ENCODE data around the gene UQCRHL.
"Not testable (repeated sequence)": the region's sequence is repeated elsewhere in the genome, so short reads cannot be mapped to it uniquely, and the experiment has no call there.

UQCRHL gene

GRCh38 chr1:15807549-15807948 is at the start of gene UQCRHL:
Gene UQCRHL (minus strand): TSS chr1:15807649. CDS start chr1:15807649, 0 bp downstream.
- DNase-seq (ENCODE audit: low read depth in 2 of 2, low spot score in 1 of 2): not testable (repeated sequence)

DNA sequence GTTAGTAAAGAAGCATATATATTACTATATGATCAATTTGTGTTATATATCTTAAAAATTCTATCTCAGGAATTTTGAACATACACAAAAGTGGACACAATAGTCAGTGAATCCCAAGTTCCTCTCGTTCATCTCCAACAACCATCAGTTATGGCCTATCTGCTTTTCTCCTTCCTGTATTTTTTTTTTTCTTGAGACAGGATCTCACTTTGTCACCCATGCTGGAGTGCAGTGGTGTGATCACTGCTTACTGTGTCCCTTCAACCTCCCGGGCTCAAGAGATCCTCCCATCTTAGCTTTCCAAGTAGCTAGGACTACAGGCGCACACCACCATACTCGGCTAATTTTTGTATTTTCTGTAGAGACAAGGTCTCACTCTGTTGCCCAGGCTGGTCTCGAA is 49.4 kb upstream of the UQCRHL start:
- DNase-seq (ENCODE audit: low read depth in 2 of 2, low spot score in 1 of 2): no peak

- no peak for DNase-seq (ENCODE audit: low read depth in 2 of 2, low spot score in 1 of 2)
Observed at GRCh38 chr1:15852828-15853302, 45.4 kb upstream of the UQCRHL start.

DNA sequence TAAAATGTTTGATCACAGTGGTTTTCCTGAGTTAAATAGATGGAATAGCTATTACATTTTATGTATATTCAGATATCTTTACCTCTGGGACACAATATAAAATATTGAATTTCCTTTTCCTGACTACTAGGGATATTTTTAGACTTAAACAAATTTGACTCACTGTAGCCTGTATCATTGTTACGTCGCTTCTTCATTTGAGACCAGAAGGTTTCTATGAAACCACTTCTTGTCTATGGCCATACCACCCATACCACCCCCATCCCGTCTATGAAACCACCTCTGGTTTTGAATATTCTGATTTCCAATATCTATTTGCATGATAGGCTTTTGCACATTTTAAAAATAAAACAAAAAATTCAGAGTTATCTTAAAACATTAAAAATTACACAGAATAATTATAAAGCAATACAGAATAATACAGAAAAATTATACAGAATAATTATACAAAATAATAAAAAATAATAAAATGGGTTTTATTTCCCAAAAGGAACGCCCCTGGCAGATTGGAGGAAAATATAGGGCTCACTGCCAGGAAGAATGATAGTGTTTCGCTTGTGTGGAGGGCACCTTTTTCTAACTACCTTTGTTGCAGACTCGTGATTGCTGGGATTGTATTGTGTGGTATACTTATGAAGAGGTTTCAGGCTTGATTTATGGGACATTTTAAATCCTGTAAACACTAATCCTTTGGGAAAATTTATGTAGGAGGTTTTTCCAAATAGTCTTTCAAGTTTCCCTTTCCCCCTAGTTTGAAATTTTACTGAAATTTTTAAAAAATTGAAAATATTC is 44.8 kb upstream of the UQCRHL start:
- DNase-seq (ENCODE audit: low read depth in 2 of 2, low spot score in 1 of 2): no peak

GRCh38 chr1:15851210-15852035 is 44.0 kb upstream of the UQCRHL start:
- DNase-seq (ENCODE audit: low read depth in 2 of 2, low spot score in 1 of 2): no peak

- DNase-seq (ENCODE audit: low read depth in 2 of 2, low spot score in 1 of 2): no peak
Observed at GRCh38 chr1:15850471-15851001, 43.1 kb upstream of the UQCRHL start.

- DNase-seq (ENCODE audit: low read depth in 2 of 2, low spot score in 1 of 2): no peak
Observed at GRCh38 chr1:15849775-15850324, 42.4 kb upstream of the UQCRHL start.

GRCh38 chr1:15848929-15849774 is 41.7 kb upstream of the UQCRHL start:
- no peak for DNase-seq (ENCODE audit: low read depth in 2 of 2, low spot score in 1 of 2)

DNA sequence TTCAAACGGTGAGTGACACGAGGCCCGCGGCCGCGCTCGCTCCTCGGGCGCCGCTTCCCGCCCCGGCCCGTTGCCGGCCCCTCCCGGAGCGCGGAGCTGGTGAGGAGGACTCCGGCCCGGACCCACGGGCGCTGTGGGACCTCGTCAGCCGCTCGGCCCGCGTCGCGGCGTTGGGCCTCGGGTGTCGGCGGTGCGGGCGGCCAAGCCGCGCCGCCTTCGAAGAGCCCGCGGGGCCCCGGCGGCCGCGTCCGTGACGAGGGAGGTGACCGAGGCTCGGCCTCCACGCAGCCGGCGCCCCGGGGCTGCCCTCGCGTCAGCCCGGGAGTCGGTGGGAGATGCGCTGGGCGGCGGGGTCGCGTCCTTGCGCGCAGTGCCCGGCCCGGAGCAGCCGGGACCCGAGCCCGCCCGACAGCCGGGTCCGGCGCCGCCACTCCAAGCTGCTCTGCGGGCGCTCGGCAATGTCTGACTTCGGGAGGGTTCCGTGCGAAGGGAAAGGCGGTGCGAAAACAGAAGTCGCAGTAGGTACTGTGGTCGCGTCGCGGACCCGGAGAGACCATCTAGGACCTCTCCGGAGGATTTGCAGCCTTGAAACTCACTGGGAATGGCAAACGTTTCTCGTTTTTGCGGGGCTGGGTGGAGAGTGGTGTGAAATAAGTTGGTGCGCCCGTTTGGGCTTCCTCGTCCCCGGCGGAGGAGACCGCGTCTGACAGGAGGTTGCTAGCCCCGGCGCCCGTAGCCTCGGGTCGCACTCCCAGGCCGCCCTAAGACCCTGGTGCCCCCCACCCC is 40.9 kb upstream of the UQCRHL start:
- no peak for DNase-seq (ENCODE audit: low read depth in 2 of 2, low spot score in 1 of 2)

- DNase-seq (ENCODE audit: low read depth in 2 of 2, low spot score in 1 of 2): no peak
Observed at GRCh38 chr1:15847893-15848142, 40.4 kb upstream of the UQCRHL start.

DNA sequence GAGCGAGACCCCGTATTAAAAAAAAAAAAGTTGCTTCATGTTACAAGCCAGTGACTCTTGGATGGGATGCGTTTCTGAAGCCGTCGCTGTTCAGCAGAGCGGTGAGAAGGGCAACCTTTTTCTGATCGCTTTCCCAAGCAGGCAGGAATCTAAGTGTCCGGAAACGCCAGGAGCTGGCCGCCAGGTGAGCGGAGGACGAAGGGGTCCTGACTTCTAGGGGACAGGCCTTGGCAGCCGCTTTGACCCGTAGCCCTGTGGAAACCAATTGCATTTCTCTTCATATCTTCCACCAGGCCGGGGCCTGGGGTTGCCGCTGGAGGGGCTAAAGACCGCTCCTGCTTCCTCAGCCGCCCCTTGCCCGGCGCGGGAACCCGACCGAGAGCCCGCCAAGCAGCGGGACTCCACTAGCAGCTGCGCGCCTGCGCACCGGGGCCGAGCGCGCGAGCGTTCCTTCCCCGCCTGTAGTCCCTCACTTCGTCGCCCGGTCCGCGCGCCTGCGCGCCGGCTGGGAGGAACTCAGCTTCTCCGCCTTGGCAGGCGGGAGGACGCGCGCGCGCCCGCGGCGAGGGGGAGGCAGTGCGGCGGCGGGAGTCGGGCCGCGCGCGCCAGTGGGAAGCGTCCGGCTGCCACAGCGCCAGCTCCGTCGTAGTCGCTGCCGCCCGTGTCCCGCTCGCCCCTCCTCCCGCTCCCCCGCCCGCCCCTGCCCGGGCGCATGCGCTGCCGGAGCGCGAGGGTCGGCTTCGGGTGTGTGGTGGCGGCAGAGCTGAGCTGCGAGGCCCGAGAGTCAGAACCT is 39.8 kb upstream of the UQCRHL start, which contains the start of gene SPEN:
Gene SPEN (plus strand): TSS at position 608 of the 793 bp plus-strand sequence. CDS start 361 bp downstream, outside the sequence.
- peak; percentile 91 to 96 for DNase-seq (ENCODE audit: low read depth in 2 of 2, low spot score in 1 of 2)

GRCh38 chr1:15846056-15846455 is 38.6 kb upstream of the UQCRHL start:
- not testable (repeated sequence) for DNase-seq (ENCODE audit: low read depth in 2 of 2, low spot score in 1 of 2)

DNA sequence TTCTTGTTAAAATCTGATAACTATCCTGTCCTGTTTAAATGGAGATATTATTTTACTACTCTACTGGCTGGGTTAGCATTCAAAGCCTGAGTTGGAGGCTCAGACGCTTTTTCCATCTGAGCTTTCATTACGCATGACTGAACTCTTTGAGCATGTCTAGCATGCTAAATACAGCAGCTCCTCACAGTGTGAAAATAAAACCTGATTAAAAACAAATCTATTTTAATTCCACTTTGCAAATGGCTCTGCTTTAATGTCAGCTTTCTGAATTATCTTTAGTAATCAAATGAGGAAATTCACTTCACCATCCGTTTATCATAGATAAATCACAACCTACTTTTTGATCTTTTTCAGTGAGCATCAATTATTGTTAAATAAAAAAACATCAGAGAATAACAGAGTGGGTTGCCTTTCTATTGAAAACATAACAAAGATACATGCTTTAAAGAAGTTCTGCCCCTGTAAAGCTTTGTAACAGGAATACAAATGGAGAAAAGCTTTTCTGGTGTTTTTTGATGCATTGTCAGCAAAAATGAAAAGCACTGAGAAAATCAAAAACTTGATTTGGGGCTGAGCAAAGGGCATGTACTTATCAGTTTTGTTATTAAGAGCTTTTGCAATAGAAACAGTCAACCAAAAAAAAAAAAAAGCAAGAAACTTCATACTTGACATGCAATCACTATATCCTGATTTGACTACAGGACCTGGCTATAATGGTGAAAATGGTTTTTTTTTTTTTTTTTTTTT is 36.5 kb upstream of the UQCRHL start:
- DNase-seq (ENCODE audit: low read depth in 2 of 2, low spot score in 1 of 2): no peak

DNA sequence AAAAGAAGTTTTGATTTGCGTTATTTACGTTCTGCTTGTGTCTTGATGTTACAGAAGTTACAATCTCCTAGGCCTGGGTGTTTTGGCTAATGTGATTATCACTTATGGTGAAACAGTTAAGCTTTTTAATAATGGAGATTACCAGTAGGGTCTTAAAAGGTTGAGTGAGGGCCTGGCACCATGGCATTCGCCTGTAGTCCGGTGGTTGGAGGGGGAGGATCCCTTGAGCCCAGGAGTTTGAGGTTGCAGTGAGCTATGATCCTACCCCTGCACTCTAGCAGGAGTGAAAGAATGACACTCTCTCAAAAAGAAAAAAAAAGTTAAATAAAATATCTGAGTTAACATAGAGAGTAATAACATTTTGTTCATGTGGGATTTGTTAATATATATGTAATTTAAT is 31.3 kb upstream of the UQCRHL start:
- DNase-seq (ENCODE audit: low read depth in 2 of 2, low spot score in 1 of 2): no peak

DNA sequence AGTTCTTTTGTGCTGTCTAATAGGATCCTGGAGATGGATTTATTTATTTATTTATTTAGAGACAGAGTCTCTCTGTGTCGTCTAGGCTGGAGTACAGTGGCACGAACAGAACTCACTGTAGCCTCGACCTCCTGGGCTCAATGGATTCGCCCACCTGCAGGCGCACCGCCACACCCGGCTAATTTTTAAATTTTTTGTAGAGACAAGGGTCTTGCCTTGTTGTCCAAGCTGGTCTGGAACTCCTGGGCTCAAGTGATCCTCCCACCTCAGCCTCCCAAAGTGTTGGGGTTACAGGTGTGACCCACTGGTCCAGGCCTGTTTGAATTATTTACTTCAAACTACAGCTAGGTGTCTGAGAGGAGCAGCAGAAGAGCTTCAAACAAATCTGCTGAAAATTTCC is 30.5 kb upstream of the UQCRHL start:
- DNase-seq (ENCODE audit: low read depth in 2 of 2, low spot score in 1 of 2): no peak

DNA sequence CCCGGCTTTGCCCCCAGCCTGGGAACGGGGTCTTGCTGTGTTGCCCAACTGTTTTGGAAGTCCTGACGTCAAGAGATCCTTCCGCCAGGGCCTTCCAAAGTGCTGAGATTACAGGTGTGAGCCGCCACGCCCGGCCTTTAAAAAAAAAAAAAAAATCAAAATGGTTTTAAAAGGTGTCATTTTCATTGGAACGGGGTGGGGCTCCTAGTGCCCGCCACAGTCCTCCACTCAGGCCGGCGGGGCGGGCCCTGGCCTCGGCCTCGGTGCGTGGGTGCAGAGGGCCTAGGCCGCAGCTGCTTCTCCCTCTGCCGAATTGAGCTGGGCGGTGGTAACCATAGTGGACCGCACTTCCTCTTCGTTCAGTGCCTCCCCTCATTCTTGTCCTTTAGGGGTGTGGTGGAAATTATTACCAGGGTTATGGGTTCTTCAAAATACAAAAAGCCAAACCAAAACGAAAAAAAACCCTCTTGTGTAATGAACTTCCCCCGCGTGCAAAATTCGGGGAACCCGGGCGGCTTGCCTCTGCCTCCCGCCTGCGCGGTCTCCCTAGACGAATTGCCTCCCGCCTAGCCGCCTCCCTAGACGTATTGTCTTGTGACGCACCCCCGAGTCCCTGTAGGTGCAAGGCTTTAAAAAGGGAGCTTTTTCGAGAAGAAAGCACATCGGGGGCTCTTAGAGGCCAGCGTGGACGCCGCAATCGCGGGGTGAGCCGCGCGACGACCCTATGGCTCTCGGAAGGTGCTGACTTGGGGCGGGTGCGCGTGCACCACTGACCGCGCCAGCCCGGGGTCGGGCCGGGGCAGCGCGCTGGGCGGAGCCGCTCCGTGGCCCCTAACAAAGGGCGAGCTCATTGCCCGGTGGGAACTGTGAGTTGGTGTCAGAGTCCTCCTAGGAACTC is 29.6 kb upstream of the UQCRHL start:
- DNase-seq (ENCODE audit: low read depth in 2 of 2, low spot score in 1 of 2): no peak

- DNase-seq (ENCODE audit: low read depth in 2 of 2, low spot score in 1 of 2): not testable (repeated sequence)
Observed at GRCh38 chr1:15836511-15836771, 29.0 kb upstream of the UQCRHL start.

Data from stimulated activated CD8-positive, alpha-beta memory T cell treated with anti-CD3 and anti-CD28 coated beads, Interleukin-4, amount 100 ng/mL, for 4 hours (primary cell).